Parathyroid adenoma (tissue), 2 donors: Measurements from ENCODE around the gene GIMAP7.
"Not testable (repeated sequence)": the region's sequence is repeated elsewhere in the genome, so short reads cannot be mapped to it uniquely, and the experiment has no call there.

Experiments
- H2AFZ ChIP-seq: fragments of 300-600 bp; sonication (generic); one replicate; pipeline ENCODE4 v1.7.0; 2017; ENCODE audit warnings: antibody characterized with exemption, mild to moderate bottlenecking
- H3K27ac ChIP-seq: fragments of 300-600 bp; sonication (generic); one replicate; pipeline ENCODE4 v1.7.0; 2017
- H3K27me3 ChIP-seq: fragments of 300-600 bp; sonication (generic); one replicate; pipeline ENCODE4 v1.7.0; 2017; ENCODE audit warnings: low read length; ENCODE audit not compliant: control insufficient read depth, insufficient read depth
- H3K36me3 ChIP-seq: fragments of 300-600 bp; sonication (generic); one replicate; pipeline ENCODE4 v1.7.0; 2017; ENCODE audit warnings: low read length; ENCODE audit not compliant: control insufficient read depth, insufficient read depth
- H3K4me1 ChIP-seq: fragments of 300-600 bp; sonication (generic); one replicate; pipeline ENCODE4 v1.7.0; 2017; ENCODE audit warnings: control low read depth
- H3K4me2 ChIP-seq: fragments of 300-600 bp; sonication (generic); one replicate; pipeline ENCODE4 v1.7.0; 2017; ENCODE audit warnings: low read length
- H3K4me3 ChIP-seq: fragments of 300-600 bp; sonication (generic); one replicate; pipeline ENCODE4 v1.7.0; 2017; ENCODE audit warnings: low read depth, low read length
- H3K79me2 ChIP-seq: fragments of 300-600 bp; sonication (generic); one replicate; pipeline ENCODE4 v1.7.0; 2017; ENCODE audit warnings: control low read depth
- H3K9ac ChIP-seq: fragments of 300-600 bp; sonication (generic); one replicate; pipeline ENCODE4 v1.7.0; 2017; ENCODE audit warnings: mild to moderate bottlenecking
- H3K9me3 ChIP-seq: fragments of 300-600 bp; sonication (generic); one replicate; pipeline ENCODE4 v1.7.0; 2017; ENCODE audit warnings: low read length; ENCODE audit not compliant: control insufficient read depth
- CTCF ChIP-seq: fragments of 300-600 bp; sonication (generic); IDR thresholded peaks from one replicate; pipeline ENCODE4 v1.7.0; 2017; ENCODE audit warnings: antibody characterized with exemption, mild to moderate bottlenecking
- donor health status: primary hyperparathyroidism.

Gene GIMAP7

GRCh38 chr7:150515248-150516147 lies 826 bp downstream of the GIMAP7 start:
- H3K4me3 ChIP-seq: peak overlapping the region; percentile 39
- no peaks in the 10 kb centered on the region for H3K36me3 ChIP-seq
- H3K4me1 ChIP-seq: no peaks in the 10 kb centered on the region
- no peak for TF ChIP-seq CTCF
- H2AFZ ChIP-seq: no peak overlapping the region
- no peaks in the 10 kb centered on the region for H3K79me2 ChIP-seq
- H3K27ac ChIP-seq: peak overlapping the region; percentile 63
- no peak overlapping the region for H3K9ac ChIP-seq
- peak overlapping the region; percentile 7 for H3K4me2 ChIP-seq
- no peaks in the 10 kb centered on the region for H3K27me3 ChIP-seq
- H3K9me3 ChIP-seq: no peaks in the 10 kb centered on the region

GRCh38 chr7:150516956-150517745 lies 2.5 kb downstream of the GIMAP7 start:
- H3K9ac ChIP-seq: no peak overlapping the region
- no peaks in the 10 kb centered on the region for H3K27me3 ChIP-seq
- H3K4me3 ChIP-seq: peak overlapping the region; percentile 39
- H3K79me2 ChIP-seq: no peaks in the 10 kb centered on the region
- H3K27ac ChIP-seq: peak overlapping the region; percentile 39
- no peak overlapping the region for H3K4me2 ChIP-seq
- H3K4me1 ChIP-seq: no peaks in the 10 kb centered on the region
- H3K36me3 ChIP-seq: no peaks in the 10 kb centered on the region
- no peak for TF ChIP-seq CTCF
- H3K9me3 ChIP-seq: no peaks in the 10 kb centered on the region
- no peak overlapping the region for H2AFZ ChIP-seq

- Histone ChIP-seq H3K4me1 (no peaks in the 10 kb centered on the region), H3K27ac (peak overlapping the region; percentile 33), H3K4me3 (no peak overlapping the region), H3K79me2 (no peaks in the 10 kb centered on the region), H3K9ac (no peak overlapping the region), H3K36me3 (no peaks in the 10 kb centered on the region), H2AFZ (no peak overlapping the region), H3K4me2 (no peak overlapping the region), H3K27me3 (no peaks in the 10 kb centered on the region), H3K9me3 (no peaks in the 10 kb centered on the region)
- TF ChIP-seq CTCF: no peak
These were observed 4.6 kb downstream of the GIMAP7 start for GRCh38 chr7:150519310-150519709.

- Histone ChIP-seq H3K4me3 (no peak overlapping the region), H3K79me2 (no peaks in the 10 kb centered on the region), H3K4me2 (peak overlapping the region; percentile 22), H2AFZ (no peak overlapping the region), H3K9me3 (no peaks in the 10 kb centered on the region), H3K9ac (no peak overlapping the region), H3K36me3 (no peaks in the 10 kb centered on the region), H3K4me1 (no peaks in the 10 kb centered on the region), H3K27me3 (no peaks in the 10 kb centered on the region), H3K27ac (peak overlapping the region; percentile 33)
- TF ChIP-seq CTCF: no peak
These were observed 5.5 kb downstream of the GIMAP7 start for GRCh38 chr7:150520145-150520544.

GRCh38 chr7:150522931-150523330 lies 8.3 kb downstream of the GIMAP7 start:
- not testable (repeated sequence) for H2AFZ ChIP-seq, H3K4me2 ChIP-seq, H3K27ac ChIP-seq, H3K4me1 ChIP-seq, H3K9me3 ChIP-seq, H3K36me3 ChIP-seq, H3K4me3 ChIP-seq, H3K27me3 ChIP-seq, H3K9ac ChIP-seq, H3K79me2 ChIP-seq
